HEK293 (cell line): ENCODE measurements around the gene HLA-DMA.

Experiments
- BCL11A ChIP-seq: fragments of 450-650 bp; formaldehyde crosslinking; IDR thresholded peaks from 2 replicates; pipeline ENCODE4 v1.5.1; 2016; ENCODE audit warnings: low read depth, missing biosample characterization, missing genetic modification characterization
- FEZF1 ChIP-seq: fragments of 450-650 bp; formaldehyde crosslinking; IDR thresholded peaks from 2 replicates; pipeline ENCODE4 v1.5.1; 2016; ENCODE audit warnings: missing biosample characterization, missing genetic modification characterization
- GLI4 ChIP-seq: fragments of 450-650 bp; formaldehyde crosslinking; IDR thresholded peaks from 2 replicates; pipeline ENCODE4 v1.5.1; 2016; ENCODE audit warnings: missing biosample characterization, missing genetic modification characterization
- KLF7 ChIP-seq: fragments of 450-650 bp; formaldehyde crosslinking; IDR thresholded peaks from 2 replicates; pipeline ENCODE4 v1.5.1; 2016; ENCODE audit warnings: missing biosample characterization, missing genetic modification characterization, borderline replicate concordance
- OSR2 ChIP-seq: fragments of 450-650 bp; formaldehyde crosslinking; IDR thresholded peaks from 2 replicates; pipeline ENCODE4 v1.5.1; 2016; ENCODE audit warnings: missing biosample characterization, missing genetic modification characterization
- SP3 ChIP-seq: fragments of 450-650 bp; formaldehyde crosslinking; IDR thresholded peaks from 2 replicates; pipeline ENCODE4 v1.5.1; 2016; ENCODE audit warnings: missing biosample characterization, missing genetic modification characterization
- SP7 ChIP-seq: fragments of 450-650 bp; formaldehyde crosslinking; IDR thresholded peaks from 2 replicates; pipeline ENCODE4 v1.5.1; 2016; ENCODE audit warnings: missing biosample characterization, missing genetic modification characterization
- ZBTB7A ChIP-seq: fragments of 450-650 bp; formaldehyde crosslinking; IDR thresholded peaks from 2 replicates; pipeline ENCODE4 v1.5.1; 2016; ENCODE audit warnings: low read depth, missing biosample characterization, missing genetic modification characterization
- ZFHX2 ChIP-seq: fragments of 450-650 bp; formaldehyde crosslinking; conservative IDR thresholded peaks from 2 replicates; pipeline ENCODE4 v1.5.1; 2016; ENCODE audit warnings: missing biosample characterization, missing genetic modification characterization
- ZFP41 ChIP-seq: fragments of 450-650 bp; formaldehyde crosslinking; IDR thresholded peaks from 2 replicates; pipeline ENCODE4 v1.5.1; 2016; ENCODE audit warnings: missing biosample characterization, missing genetic modification characterization, borderline replicate concordance
- ZNF114 ChIP-seq: fragments of 450-650 bp; formaldehyde crosslinking; IDR thresholded peaks from 2 replicates; pipeline ENCODE4 v1.5.0; 2017; ENCODE audit warnings: missing biosample characterization, missing genetic modification characterization
- ZNF146 ChIP-seq: fragments of 450-650 bp; formaldehyde crosslinking; IDR thresholded peaks from 2 replicates; pipeline ENCODE4 v1.5.1; 2016; ENCODE audit warnings: missing biosample characterization, missing genetic modification characterization
- ZNF155 ChIP-seq: fragments of 450-650 bp; formaldehyde crosslinking; IDR thresholded peaks from 2 replicates; pipeline ENCODE4 v1.5.1; 2016; ENCODE audit warnings: missing biosample characterization, missing genetic modification characterization
- ZNF175 ChIP-seq: fragments of 450-650 bp; formaldehyde crosslinking; IDR thresholded peaks from 2 replicates; pipeline ENCODE4 v1.5.1; 2016; ENCODE audit warnings: missing biosample characterization, missing genetic modification characterization
- ZNF184 ChIP-seq: fragments of 450-650 bp; IDR thresholded peaks from 2 replicates; pipeline ENCODE4 v1.5.1; 2018; ENCODE audit warnings: missing biosample characterization, mild to moderate bottlenecking, missing genetic modification characterization
- ZNF19 ChIP-seq: fragments of 450-650 bp; formaldehyde crosslinking; IDR thresholded peaks from 2 replicates; pipeline ENCODE4; 2016; ENCODE audit warnings: missing biosample characterization, missing genetic modification characterization, low read depth
- ZNF2 ChIP-seq: fragments of 450-650 bp; formaldehyde crosslinking; IDR thresholded peaks from 2 replicates; pipeline ENCODE4 v1.5.1; 2016; ENCODE audit warnings: missing biosample characterization, missing genetic modification characterization
- ZNF221 ChIP-seq: fragments of 450-650 bp; formaldehyde crosslinking; IDR thresholded peaks from 2 replicates; pipeline ENCODE4 v1.5.1; 2017; ENCODE audit warnings: missing biosample characterization, missing genetic modification characterization, borderline replicate concordance
- ZNF23 ChIP-seq: fragments of 450-650 bp; formaldehyde crosslinking; IDR thresholded peaks from 2 replicates; pipeline ENCODE4 v1.5.1; 2016; ENCODE audit warnings: missing biosample characterization, missing genetic modification characterization, borderline replicate concordance
- ZNF24 ChIP-seq: fragments of 450-650 bp; formaldehyde crosslinking; IDR thresholded peaks from 2 replicates; pipeline ENCODE4 v1.5.1; 2016; ENCODE audit warnings: missing biosample characterization, missing genetic modification characterization
- ZNF350 ChIP-seq: fragments of 450-650 bp; formaldehyde crosslinking; IDR thresholded peaks from 2 replicates; pipeline ENCODE4 v1.5.0; 2017; ENCODE audit warnings: missing biosample characterization, mild to moderate bottlenecking, missing genetic modification characterization
- ZNF426 ChIP-seq: fragments of 450-650 bp; formaldehyde crosslinking; IDR thresholded peaks from 2 replicates; pipeline ENCODE4 v1.5.1; 2017; ENCODE audit warnings: missing biosample characterization, missing genetic modification characterization, mild to moderate bottlenecking, inconsistent platforms, moderate library complexity
- ZNF433 ChIP-seq: fragments of 450-650 bp; formaldehyde crosslinking; IDR thresholded peaks from 2 replicates; pipeline ENCODE4 v1.5.1; 2016; ENCODE audit warnings: missing biosample characterization, missing genetic modification characterization, low read depth
- ZNF529 ChIP-seq: fragments of 450-650 bp; formaldehyde crosslinking; IDR thresholded peaks from 2 replicates; pipeline ENCODE4 v1.5.1; 2017; ENCODE audit warnings: missing genetic modification characterization, missing biosample characterization; ENCODE audit not compliant: insufficient replicate concordance
- ZNF544 ChIP-seq: fragments of 450-650 bp; formaldehyde crosslinking; IDR thresholded peaks from 2 replicates; pipeline ENCODE4 v1.5.0; 2017; ENCODE audit warnings: missing biosample characterization, missing genetic modification characterization
- ZNF560 ChIP-seq: fragments of 450-650 bp; formaldehyde crosslinking; IDR thresholded peaks from 2 replicates; pipeline ENCODE4 v1.5.1; 2017; ENCODE audit warnings: missing biosample characterization, missing genetic modification characterization, borderline replicate concordance
- ZNF571 ChIP-seq: fragments of 450-650 bp; formaldehyde crosslinking; IDR thresholded peaks from 2 replicates; pipeline ENCODE4 v1.5.0; 2017; ENCODE audit warnings: missing biosample characterization, missing genetic modification characterization
- ZNF792 ChIP-seq: fragments of 450-650 bp; formaldehyde crosslinking; IDR thresholded peaks from 2 replicates; pipeline ENCODE4 v1.5.1; 2016; ENCODE audit warnings: missing biosample characterization, missing genetic modification characterization
- ZNF830 ChIP-seq: fragments of 450-650 bp; IDR thresholded peaks from 2 replicates; pipeline ENCODE4 v1.5.0; 2018; ENCODE audit warnings: missing biosample characterization, missing genetic modification characterization, low read depth, mild to moderate bottlenecking, moderate library complexity
- TF ChIP-seq, protein P1 (sequence below): fragments of 450-650 bp; formaldehyde crosslinking; IDR thresholded peaks from 2 replicates; pipeline ENCODE4 v1.5.0; 2017; ENCODE audit warnings: missing biosample characterization, missing genetic modification characterization, borderline replicate concordance
- TF ChIP-seq, protein P2 (sequence below): fragments of 450-650 bp; formaldehyde crosslinking; IDR thresholded peaks from 2 replicates; pipeline ENCODE4 v1.5.1; 2017; ENCODE audit warnings: missing biosample characterization, missing genetic modification characterization
- TF ChIP-seq, protein P3 (sequence below): fragments of 450-650 bp; formaldehyde crosslinking; IDR thresholded peaks from 2 replicates; pipeline ENCODE4 v1.5.1; 2016; ENCODE audit warnings: missing biosample characterization, missing genetic modification characterization
- TF ChIP-seq, protein P4 (sequence below): fragments of 450-650 bp; formaldehyde crosslinking; IDR thresholded peaks from 2 replicates; pipeline ENCODE4 v1.5.1; 2017; ENCODE audit warnings: missing biosample characterization, missing genetic modification characterization

The HLA-DMA gene

GRCh38 chr6:32968093-32968866 lies 15.4 kb upstream of the HLA-DMA start, which contains the start of gene BRD2 (continued):
- peak; percentile 75; the same call in 1 of the 2 replicates for TF ChIP-seq GLI4 (tag by site-specific recombination)
- peak; percentile 41; the same call in 1 of the 2 replicates for TF ChIP-seq ZNF146 (tag by site-specific recombination)
- TF ChIP-seq ZNF433 (tag by site-specific recombination): no peak
- no peak for TF ChIP-seq ZNF350
- TF ChIP-seq, protein P1, sequence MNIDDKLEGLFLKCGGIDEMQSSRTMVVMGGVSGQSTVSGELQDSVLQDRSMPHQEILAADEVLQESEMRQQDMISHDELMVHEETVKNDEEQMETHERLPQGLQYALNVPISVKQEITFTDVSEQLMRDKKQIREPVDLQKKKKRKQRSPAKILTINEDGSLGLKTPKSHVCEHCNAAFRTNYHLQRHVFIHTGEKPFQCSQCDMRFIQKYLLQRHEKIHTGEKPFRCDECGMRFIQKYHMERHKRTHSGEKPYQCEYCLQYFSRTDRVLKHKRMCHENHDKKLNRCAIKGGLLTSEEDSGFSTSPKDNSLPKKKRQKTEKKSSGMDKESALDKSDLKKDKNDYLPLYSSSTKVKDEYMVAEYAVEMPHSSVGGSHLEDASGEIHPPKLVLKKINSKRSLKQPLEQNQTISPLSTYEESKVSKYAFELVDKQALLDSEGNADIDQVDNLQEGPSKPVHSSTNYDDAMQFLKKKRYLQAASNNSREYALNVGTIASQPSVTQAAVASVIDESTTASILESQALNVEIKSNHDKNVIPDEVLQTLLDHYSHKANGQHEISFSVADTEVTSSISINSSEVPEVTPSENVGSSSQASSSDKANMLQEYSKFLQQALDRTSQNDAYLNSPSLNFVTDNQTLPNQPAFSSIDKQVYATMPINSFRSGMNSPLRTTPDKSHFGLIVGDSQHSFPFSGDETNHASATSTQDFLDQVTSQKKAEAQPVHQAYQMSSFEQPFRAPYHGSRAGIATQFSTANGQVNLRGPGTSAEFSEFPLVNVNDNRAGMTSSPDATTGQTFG (tag by site-specific recombination): no peak
- no peak for TF ChIP-seq ZNF114 (tag by site-specific recombination)
- TF ChIP-seq ZNF23 (tag by site-specific recombination): no peak
- TF ChIP-seq ZNF560 (tag by site-specific recombination): no peak
- no peak for TF ChIP-seq ZNF426
- no peak for TF ChIP-seq ZNF184 (tag by site-specific recombination)
- TF ChIP-seq, protein P2, sequence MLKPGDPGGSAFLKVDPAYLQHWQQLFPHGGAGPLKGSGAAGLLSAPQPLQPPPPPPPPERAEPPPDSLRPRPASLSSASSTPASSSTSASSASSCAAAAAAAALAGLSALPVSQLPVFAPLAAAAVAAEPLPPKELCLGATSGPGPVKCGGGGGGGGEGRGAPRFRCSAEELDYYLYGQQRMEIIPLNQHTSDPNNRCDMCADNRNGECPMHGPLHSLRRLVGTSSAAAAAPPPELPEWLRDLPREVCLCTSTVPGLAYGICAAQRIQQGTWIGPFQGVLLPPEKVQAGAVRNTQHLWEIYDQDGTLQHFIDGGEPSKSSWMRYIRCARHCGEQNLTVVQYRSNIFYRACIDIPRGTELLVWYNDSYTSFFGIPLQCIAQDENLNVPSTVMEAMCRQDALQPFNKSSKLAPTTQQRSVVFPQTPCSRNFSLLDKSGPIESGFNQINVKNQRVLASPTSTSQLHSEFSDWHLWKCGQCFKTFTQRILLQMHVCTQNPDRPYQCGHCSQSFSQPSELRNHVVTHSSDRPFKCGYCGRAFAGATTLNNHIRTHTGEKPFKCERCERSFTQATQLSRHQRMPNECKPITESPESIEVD (tag by site-specific recombination): no peak
- no peak for TF ChIP-seq FEZF1
- TF ChIP-seq, protein P3, sequence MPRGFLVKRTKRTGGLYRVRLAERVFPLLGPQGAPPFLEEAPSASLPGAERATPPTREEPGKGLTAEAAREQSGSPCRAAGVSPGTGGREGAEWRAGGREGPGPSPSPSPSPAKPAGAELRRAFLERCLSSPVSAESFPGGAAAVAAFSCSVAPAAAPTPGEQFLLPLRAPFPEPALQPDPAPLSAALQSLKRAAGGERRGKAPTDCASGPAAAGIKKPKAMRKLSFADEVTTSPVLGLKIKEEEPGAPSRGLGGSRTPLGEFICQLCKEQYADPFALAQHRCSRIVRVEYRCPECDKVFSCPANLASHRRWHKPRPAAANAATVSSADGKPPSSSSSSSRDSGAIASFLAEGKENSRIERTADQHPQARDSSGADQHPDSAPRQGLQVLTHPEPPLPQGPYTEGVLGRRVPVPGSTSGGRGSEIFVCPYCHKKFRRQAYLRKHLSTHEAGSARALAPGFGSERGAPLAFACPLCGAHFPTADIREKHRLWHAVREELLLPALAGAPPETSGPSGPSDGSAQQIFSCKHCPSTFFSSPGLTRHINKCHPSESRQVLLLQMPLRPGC (tag by site-specific recombination): peak; percentile 42; the same call in 1 of the 2 replicates
- no peak for TF ChIP-seq ZNF830 (tag by site-specific recombination)
- TF ChIP-seq ZNF24: peak; percentile 69; the same call in 1 of the 2 replicates
- TF ChIP-seq ZFP41 (tag by site-specific recombination): no peak
- TF ChIP-seq BCL11A (tag by site-specific recombination): peak; percentile 67; the same call in 1 of the 2 replicates
- TF ChIP-seq SP7 (tag by site-specific recombination): peak; percentile 85
- no peak for TF ChIP-seq ZNF221
- no peak for TF ChIP-seq ZNF544 (tag by site-specific recombination)
- TF ChIP-seq ZNF792 (tag by site-specific recombination): peak; percentile 80; the same call in 1 of the 2 replicates
- TF ChIP-seq ZFHX2 (tag by site-specific recombination): peak; percentile 70; the same call in 1 of the 2 replicates
- no peak for TF ChIP-seq ZNF529 (tag by site-specific recombination)
- TF ChIP-seq ZNF571 (tag by site-specific recombination): no peak
- TF ChIP-seq, protein P4, sequence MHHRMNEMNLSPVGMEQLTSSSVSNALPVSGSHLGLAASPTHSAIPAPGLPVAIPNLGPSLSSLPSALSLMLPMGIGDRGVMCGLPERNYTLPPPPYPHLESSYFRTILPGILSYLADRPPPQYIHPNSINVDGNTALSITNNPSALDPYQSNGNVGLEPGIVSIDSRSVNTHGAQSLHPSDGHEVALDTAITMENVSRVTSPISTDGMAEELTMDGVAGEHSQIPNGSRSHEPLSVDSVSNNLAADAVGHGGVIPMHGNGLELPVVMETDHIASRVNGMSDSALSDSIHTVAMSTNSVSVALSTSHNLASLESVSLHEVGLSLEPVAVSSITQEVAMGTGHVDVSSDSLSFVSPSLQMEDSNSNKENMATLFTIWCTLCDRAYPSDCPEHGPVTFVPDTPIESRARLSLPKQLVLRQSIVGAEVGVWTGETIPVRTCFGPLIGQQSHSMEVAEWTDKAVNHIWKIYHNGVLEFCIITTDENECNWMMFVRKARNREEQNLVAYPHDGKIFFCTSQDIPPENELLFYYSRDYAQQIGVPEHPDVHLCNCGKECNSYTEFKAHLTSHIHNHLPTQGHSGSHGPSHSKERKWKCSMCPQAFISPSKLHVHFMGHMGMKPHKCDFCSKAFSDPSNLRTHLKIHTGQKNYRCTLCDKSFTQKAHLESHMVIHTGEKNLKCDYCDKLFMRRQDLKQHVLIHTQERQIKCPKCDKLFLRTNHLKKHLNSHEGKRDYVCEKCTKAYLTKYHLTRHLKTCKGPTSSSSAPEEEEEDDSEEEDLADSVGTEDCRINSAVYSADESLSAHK (tag by site-specific recombination): no peak; the same call in none of the 2 replicates
- TF ChIP-seq SP3: peak; percentile 65
- 0 out of 2 replicates have a peak, but pooled peaks have one; percentile 21 for TF ChIP-seq ZNF19 (tag by site-specific recombination)
- peak; percentile 78 for TF ChIP-seq ZNF2
- no peak for TF ChIP-seq ZNF175 (tag by site-specific recombination)
- TF ChIP-seq OSR2 (tag by site-specific recombination): peak; percentile 46; the same call in 1 of the 2 replicates
- peak; percentile 69; the same call in 1 of the 2 replicates for TF ChIP-seq KLF7 (tag by site-specific recombination)
- TF ChIP-seq ZBTB7A: no peak
- TF ChIP-seq ZNF155 (tag by site-specific recombination): no peak
